K562 (cell line): Measurements from ENCODE around the gene CLDN7. TPM values are rescaled to one million over a fixed set of nuclear protein-coding genes. Genes with fewer than 3 reads are reported as not detected.

Source experiments
- CBFA2T3 ChIP-seq: fragments of 450-650 bp; IDR thresholded peaks from 2 replicates; pipeline ENCODE4 v1.6.1; 2017
- KDM4B ChIP-seq, 2 experiments: fragments of 450-650 bp in 1 of 2; sonication (generic) in 1 of 2; IDR thresholded peaks; 2 replicates each; pipeline ENCODE4 v1.6.1; 2016 to 2017; ENCODE audit warnings: borderline replicate concordance in 2 of 2, antibody characterized with exemption in 1 of 2, low read depth in 1 of 2, mild to moderate bottlenecking in 1 of 2
- KLF6 ChIP-seq: fragments of 250-450 bp; sonication (Bioruptor Pico); IDR thresholded peaks from 2 replicates; pipeline ENCODE4 v1.4.0; 2020; ENCODE audit warnings: mild to moderate bottlenecking, moderate library complexity, borderline replicate concordance
- LCOR ChIP-seq: sonication (generic); formaldehyde crosslinking; IDR thresholded peaks from 2 replicates; pipeline ENCODE4 v1.8.0; 2022; ENCODE audit warnings: mild to moderate bottlenecking, missing genetic modification reagents
- MITF ChIP-seq: IDR thresholded peaks from 2 replicates; pipeline ENCODE4 v1.6.1; 2014; ENCODE audit warnings: antibody characterized with exemption
- MYNN ChIP-seq, 2 experiments: sonication (generic); formaldehyde crosslinking in 1 of 2; IDR thresholded peaks; 2 replicates each; pipeline versions ENCODE4 v1.5.0 to v1.6.1; 2016 to 2020; ENCODE audit warnings: antibody characterized with exemption in 1 of 2, missing genetic modification reagents in 1 of 2
- RB1 ChIP-seq: fragments of 450-650 bp; IDR thresholded peaks from 2 replicates; pipeline ENCODE4 v1.6.1; 2017; ENCODE audit warnings: low read depth, mild to moderate bottlenecking
- RBBP5 ChIP-seq: fragments of 200-600 bp; sonication (generic); IDR thresholded peaks from 2 replicates; pipeline ENCODE4 v1.6.1; 2012; ENCODE audit warnings: borderline replicate concordance, mild to moderate bottlenecking, low read length, control low read depth, inconsistent platforms; ENCODE audit not compliant: insufficient read depth, poor library complexity, severe bottlenecking
- SMARCC2 ChIP-seq: fragments of 450-650 bp; IDR thresholded peaks from 2 replicates; pipeline ENCODE4 v1.6.1; 2017; ENCODE audit warnings: antibody characterized with exemption, moderate library complexity, mild to moderate bottlenecking, low read depth
- SMARCE1 ChIP-seq: fragments of 450-650 bp; IDR thresholded peaks from 2 replicates; pipeline ENCODE4 v1.7.1; 2016; ENCODE audit warnings: mild to moderate bottlenecking
- SRF ChIP-seq, 2 experiments: fragments of 250-450, 450-650 bp in 1 of 2; sonication (Bioruptor Pico) in 1 of 2; sonication (generic) in 1 of 2; formaldehyde crosslinking; IDR thresholded peaks; 2 replicates each; pipeline versions ENCODE4 v1.5.0 to v1.5.1; 2020 to 2022; ENCODE audit warnings: mild to moderate bottlenecking in 1 of 2, missing genetic modification reagents in 1 of 2
- TCF3 ChIP-seq: sonication (generic); formaldehyde crosslinking; IDR thresholded peaks from 2 replicates; pipeline ENCODE4 v1.4.0; 2020; ENCODE audit warnings: mild to moderate bottlenecking, missing genetic modification reagents
- TCF7L2 ChIP-seq: fragments of 150-350 bp; IDR thresholded peaks from 2 replicates; pipeline ENCODE4 v1.6.1; 2016; ENCODE audit warnings: low read depth, mild to moderate bottlenecking, low read length, moderate library complexity
- TFAM ChIP-seq: fragments of 250-450 bp; sonication (Bioruptor Pico); conservative IDR thresholded peaks from 2 replicates; pipeline ENCODE4 v1.5.0; 2021; ENCODE audit warnings: mild to moderate bottlenecking, moderate library complexity
- TFAP4 ChIP-seq: sonication (generic); formaldehyde crosslinking; IDR thresholded peaks from 2 replicates; pipeline ENCODE4 v1.8.0; 2022; ENCODE audit warnings: missing genetic modification reagents, mild to moderate bottlenecking, moderate library complexity, borderline replicate concordance
- U2AF1 ChIP-seq: fragments of 200-400 bp; formaldehyde crosslinking; optimal IDR thresholded peaks from 2 replicates; pipeline ENCODE3; 2017; ENCODE audit warnings: mild to moderate bottlenecking, low read depth, low read length, moderate library complexity
- ZFP91 ChIP-seq: sonication (generic); formaldehyde crosslinking; IDR thresholded peaks from 2 replicates; pipeline ENCODE4 v1.8.0; 2022; ENCODE audit warnings: mild to moderate bottlenecking, missing genetic modification reagents
- ZNF263 ChIP-seq: sonication (generic); formaldehyde crosslinking; IDR thresholded peaks from 2 replicates; pipeline ENCODE4 v1.8.0; 2022; ENCODE audit warnings: mild to moderate bottlenecking, missing genetic modification reagents, borderline replicate concordance
- ZNF280B ChIP-seq: fragments of 250-450 bp; sonication (Bioruptor Pico); IDR thresholded peaks from 2 replicates; pipeline ENCODE4 v1.5.1; 2021; ENCODE audit warnings: mild to moderate bottlenecking
- ZNF512 ChIP-seq: IDR thresholded peaks from 2 replicates; pipeline ENCODE4 v1.6.1; 2016; ENCODE audit warnings: missing genetic modification characterization, missing compliant biosample characterization
- ZSCAN29 ChIP-seq: fragments of 450-650 bp; IDR thresholded peaks from 2 replicates; pipeline ENCODE4 v1.6.1; 2017
- polyA plus RNA-seq, 8 experiments: library from polyadenylated mRNA; depleted of rRNA in 4 of 8; stranded (reverse) in 5 of 8; unstranded in 3 of 8; fragments of >200 nt; fragmentation: Nextera tagmentation in 2 of 8; fragmentation: Illumina TruSeq in 1 of 8; extraction: Ambion mirVana in 2 of 8; extraction: Trizol in 1 of 8; gene quantifications; 2 replicates each; pipeline versions ENCODE4 v1.2.1 to v1.2.3, GENCODE V29; 2011 to 2014; ENCODE audit warnings: inconsistent platforms in 1 of 8, missing spikeins in 1 of 8
- total RNA-seq, 7 experiments: library from RNA; depleted of rRNA in 6 of 7; stranded (reverse); fragments of >200 nt in 6 of 7; fragmentation: Illumina TruSeq in 2 of 7; extraction: Trizol in 2 of 7; gene quantifications; 2 replicates each; pipeline versions ENCODE4 v1.2.1 to v1.2.3, GENCODE V29; 2011 to 2021; ENCODE audit warnings: low replicate concordance in 1 of 7

Gene CLDN7
- total and polyA plus RNA-seq, 9 of the 15 experiments (the other 6 are each of a cell fraction or from before 2014, with no cell fraction given), result 2.2 to 14.5 (median 7.6) TPM

- TF ChIP-seq RB1, result peak; percentile 55; the same call in 1 of the 2 replicates
- no peak for TF ChIP-seq MITF
- TF ChIP-seq SMARCE1, result no peak
- TF ChIP-seq ZFP91, result 0 out of 2 replicates have a peak, but pooled peaks have one; percentile 23
- 0 out of 4 replicates have a peak, but pooled peaks of 1 of the 2 experiments have one; percentile 45 for TF ChIP-seq SRF (CRISPR knock-in tag; IDR thresholded peaks at IDR 0.05)
- TF ChIP-seq MYNN (IDR thresholded peaks at IDR 0.05), result 0 out of 2 replicates have a peak, but pooled peaks have one; percentile 50
- TF ChIP-seq MYNN (CRISPR knock-in tag; IDR thresholded peaks at IDR 0.05), result no peak
- TF ChIP-seq LCOR (CRISPR knock-in tag), result peak; percentile 87; the same call in 1 of the 2 replicates
- TF ChIP-seq SMARCC2, result no peak
- TF ChIP-seq ZSCAN29, result peak; percentile 58; the same call in 1 of the 2 replicates
- TF ChIP-seq CBFA2T3, result no peak
- TF ChIP-seq ZNF512 (tag), result no peak
- TF ChIP-seq ZNF263 (CRISPR knock-in tag), result peak; percentile 44; the same call in 1 of the 2 replicates
- TF ChIP-seq KDM4B (IDR thresholded peaks at IDR 0.05; ENCODE audit: borderline replicate concordance in 2 of 2, low read depth in 1 of 2), result no peak
- TF ChIP-seq TCF3 (CRISPR knock-in tag), result no peak
- no peak for TF ChIP-seq TFAM
- no peak for TF ChIP-seq U2AF1
- TF ChIP-seq RBBP5, result no peak
- 0 out of 2 replicates have a peak, but pooled peaks have one; percentile 25 for TF ChIP-seq TCF7L2
- no peak for TF ChIP-seq ZNF280B (CRISPR knock-in tag)
- peak; percentile 78; the same call in 1 of the 2 replicates for TF ChIP-seq TFAP4 (CRISPR knock-in tag)
- no peak for TF ChIP-seq KLF6 (CRISPR knock-in tag)
Observed at GRCh38 chr17:7280519-7281073, 18.3 kb upstream of the CLDN7 start (continued).
